H9 (cell line): Measurements from ENCODE around the gene HGS. TPM values are rescaled to one million over a fixed set of nuclear protein-coding genes. Genes with fewer than 3 reads are reported as not detected.

Experiments
- DNase-seq: peaks from one replicate; pipeline ENCODE4 v3.0.0-alpha.2; 2017
- H2AFZ ChIP-seq: one replicate; pipeline ENCODE4 v1.6.1; 2013; ENCODE audit warnings: mild to moderate bottlenecking, low read length, control low read depth, moderate library complexity
- H2AK5ac ChIP-seq: 2 replicates; pipeline ENCODE4 v1.6.1; 2013; ENCODE audit warnings: low read length, control low read depth, mixed read lengths; ENCODE audit not compliant: insufficient read length
- H2BK120ac ChIP-seq: one replicate; pipeline ENCODE4 v1.6.1; 2013; ENCODE audit warnings: low read depth, mild to moderate bottlenecking, low read length, control low read depth, inconsistent platforms; ENCODE audit not compliant: poor library complexity, severe bottlenecking
- H2BK12ac ChIP-seq: 2 replicates; pipeline ENCODE4 v1.6.1; 2013; ENCODE audit warnings: low read length, control low read depth, mixed read lengths, low read depth; ENCODE audit not compliant: insufficient read length
- H2BK15ac ChIP-seq: 2 replicates; pipeline ENCODE4 v1.6.1; 2013; ENCODE audit warnings: low read depth, low read length, control low read depth
- H2BK20ac ChIP-seq: one replicate; pipeline ENCODE4 v1.6.1; 2013; ENCODE audit warnings: low read depth, mild to moderate bottlenecking, low read length, control low read depth, inconsistent platforms; ENCODE audit not compliant: poor library complexity, severe bottlenecking
- H2BK5ac ChIP-seq: 2 replicates; pipeline ENCODE4 v1.6.1; 2013; ENCODE audit warnings: low read length, control low read depth, mixed read lengths; ENCODE audit not compliant: insufficient read length
- H3K14ac ChIP-seq: 2 replicates; pipeline ENCODE4 v1.6.1; 2013; ENCODE audit warnings: low read length, control low read depth; ENCODE audit not compliant: insufficient read depth
- H3K18ac ChIP-seq: 2 replicates; pipeline ENCODE4 v1.6.1; 2013; ENCODE audit warnings: low read depth, mild to moderate bottlenecking, mixed read lengths, low read length, control low read depth; ENCODE audit not compliant: insufficient read length
- H3K23ac ChIP-seq: 2 replicates; pipeline ENCODE4 v1.6.1; 2013; ENCODE audit warnings: low read length, control low read depth, mixed read lengths, low read depth; ENCODE audit not compliant: insufficient read length
- H3K23me2 ChIP-seq: 2 replicates; pipeline ENCODE4 v1.6.1; 2013; ENCODE audit warnings: low read depth, mild to moderate bottlenecking, mixed read lengths, low read length, control low read depth; ENCODE audit not compliant: insufficient read length, poor library complexity, severe bottlenecking
- H3K27ac ChIP-seq: 2 replicates; pipeline ENCODE4 v1.5.1; 2013; ENCODE audit warnings: low read length, control low read depth, mixed read lengths, low read depth; ENCODE audit not compliant: insufficient read length
- H3K27me3 ChIP-seq: 2 replicates; pipeline ENCODE4 v1.6.1; 2013; ENCODE audit warnings: low read length, control low read depth, inconsistent platforms; ENCODE audit not compliant: insufficient read depth
- H3K4ac ChIP-seq: 2 replicates; pipeline ENCODE4 v1.6.1; 2013; ENCODE audit warnings: low read depth, mild to moderate bottlenecking, control low read depth, inconsistent platforms, low read length, moderate library complexity
- H3K4me1 ChIP-seq: 2 replicates; pipeline ENCODE4 v1.6.1; 2013; ENCODE audit warnings: low read length, control low read depth, inconsistent platforms; ENCODE audit not compliant: insufficient read depth
- H3K4me2 ChIP-seq: 2 replicates; pipeline ENCODE4 v1.6.1; 2013; ENCODE audit warnings: low read length, control low read depth, mixed read lengths; ENCODE audit not compliant: insufficient read length, insufficient read depth
- H3K56ac ChIP-seq: 2 replicates; pipeline ENCODE4 v1.6.1; 2013; ENCODE audit warnings: low read depth, mild to moderate bottlenecking, mixed read lengths, low read length, control low read depth; ENCODE audit not compliant: insufficient read length
- H3K79me1 ChIP-seq: 2 replicates; pipeline ENCODE4 v1.6.1; 2013; ENCODE audit warnings: low read depth, mild to moderate bottlenecking, moderate library complexity, low read length, control low read depth, inconsistent platforms; ENCODE audit not compliant: insufficient read depth, poor library complexity, severe bottlenecking
- H3K79me2 ChIP-seq: 2 replicates; pipeline ENCODE4 v1.6.1; 2013; ENCODE audit warnings: low read length, control low read depth, inconsistent platforms; ENCODE audit not compliant: insufficient read depth
- H3K9ac ChIP-seq: 2 replicates; pipeline ENCODE4 v1.6.1; 2013; ENCODE audit warnings: low read length, control low read depth, mixed read lengths; ENCODE audit not compliant: insufficient read length; ENCODE audit errors: extremely low read depth
- H3K9me3 ChIP-seq: one replicate; pipeline ENCODE4 v1.6.1; 2013; ENCODE audit warnings: low read depth, low read length, inconsistent platforms; ENCODE audit not compliant: control insufficient read depth
- H3T11ph ChIP-seq: one replicate; pipeline ENCODE4 v1.6.1; 2013; ENCODE audit warnings: mild to moderate bottlenecking, low read length, control low read depth, inconsistent platforms
- H4K20me1 ChIP-seq: one replicate; pipeline ENCODE4 v1.6.1; 2013; ENCODE audit not compliant: control insufficient read depth, insufficient read length, insufficient read depth
- H4K5ac ChIP-seq: 2 replicates; pipeline ENCODE4 v1.6.1; 2013; ENCODE audit warnings: low read depth, mild to moderate bottlenecking, mixed read lengths, low read length, control low read depth; ENCODE audit not compliant: insufficient read length
- H4K8ac ChIP-seq: replicated peaks from 2 replicates; pipeline ENCODE4 v1.6.1; 2013; ENCODE audit warnings: low read length, control low read depth, mixed read lengths, low read depth; ENCODE audit not compliant: insufficient read length
- H4K91ac ChIP-seq: 2 replicates; pipeline ENCODE4 v1.6.1; 2013; ENCODE audit warnings: low read depth, mild to moderate bottlenecking, moderate library complexity, mixed read lengths, low read length, control low read depth; ENCODE audit not compliant: insufficient read length
- H3K27ac Mint-ChIP-seq, 3 experiments: 2 replicates in 2 of 3; 3 replicates in 1 of 3; pipeline ENCODE4 v1.8.0; 2020 to 2021; ENCODE audit warnings: mixed read lengths in 3 of 3, mild to moderate bottlenecking in 1 of 3, moderate library complexity in 1 of 3
- H3K27me3 Mint-ChIP-seq: 2 replicates; pipeline ENCODE4 v1.8.0; 2021; ENCODE audit warnings: low read depth, mild to moderate bottlenecking, moderate library complexity, mixed read lengths
- H3K36me3 Mint-ChIP-seq, 3 experiments: 2 replicates in 2 of 3; 3 replicates in 1 of 3; pipeline ENCODE4 v1.8.0; 2020 to 2021; ENCODE audit warnings: low read depth in 3 of 3, mixed read lengths in 3 of 3; ENCODE audit not compliant: insufficient read depth in 1 of 3
- H3K4me1 Mint-ChIP-seq, 2 experiments: 2 replicates each; pipeline ENCODE4 v1.8.0; 2020; ENCODE audit warnings: mixed read lengths in 2 of 2
- H3K4me3 Mint-ChIP-seq, 2 experiments: 2 replicates in 1 of 2; 3 replicates in 1 of 2; pipeline ENCODE4 v1.8.0; 2020 to 2021; ENCODE audit warnings: mild to moderate bottlenecking in 2 of 2, mixed read lengths in 2 of 2, moderate library complexity in 1 of 2
- H3K9me3 Mint-ChIP-seq, 2 experiments: 2 replicates in 1 of 2; 3 replicates in 1 of 2; pipeline ENCODE4 v1.8.0; 2020; ENCODE audit warnings: mild to moderate bottlenecking in 2 of 2, mixed read lengths in 2 of 2, moderate library complexity in 1 of 2
- WGBS: extraction: QIAGEN DNeasy Blood & Tissue Kit; methylation state at CpG from one replicate; pipeline ENCODE4 v1.1.7; 2013; ENCODE audit warnings: missing lambda C conversion rate, low lambda C conversion rate, mixed read lengths; ENCODE audit not compliant: insufficient read length; ENCODE audit errors: extremely low coverage; 5-methylcytosine and 5-hydroxymethylcytosine counted together
- total RNA-seq: library from RNA; stranded (reverse); gene quantifications from 2 replicates; pipeline ENCODE4 v1.2.1, GENCODE V29; 2021
- TF ChIP-seq, protein P1 (sequence below): fragments of 200-600 bp; sonication (generic); conservative IDR thresholded peaks from 3 replicates; pipeline ENCODE4 v1.8.0; 2021; ENCODE audit warnings: antibody characterized with exemption, mild to moderate bottlenecking

The HGS gene
- total RNA-seq, 1 experiment from 2014 or later = 106 TPM

DNA sequence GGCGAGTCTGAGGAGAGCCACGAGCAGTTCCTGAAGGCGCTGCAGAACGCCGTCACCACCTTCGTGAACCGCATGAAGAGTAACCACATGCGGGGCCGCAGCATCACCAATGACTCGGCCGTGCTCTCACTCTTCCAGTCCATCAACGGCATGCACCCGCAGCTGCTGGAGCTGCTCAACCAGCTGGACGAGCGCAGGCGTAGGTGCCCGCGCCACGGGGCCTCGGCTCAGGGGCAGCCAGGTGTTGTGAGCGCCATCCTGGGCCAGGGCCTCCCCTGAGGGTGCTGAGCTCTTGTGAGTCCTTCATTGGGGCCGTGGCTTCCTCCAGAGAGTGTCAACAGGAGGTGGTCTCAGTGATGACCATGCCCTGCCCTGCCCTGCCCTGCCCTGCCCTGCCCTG, 12.0 kb downstream of the HGS start:
- no peaks in the 10 kb centered on the region for H3K4me1 ChIP-seq
- H3K18ac ChIP-seq = no peak overlapping the region
- H2AFZ ChIP-seq = no peak overlapping the region
- Mint-ChIP-seq H3K4me3 (no peak overlapping the region), H3K9me3 (no peaks in the 10 kb centered on the region), H3K27ac (no peak overlapping the region), H3K27me3 (no peaks in the 10 kb centered on the region), H3K36me3 (peaks cover 28 to 70% (median 58%) of the 10 kb centered on the region in 3 experiments; a peak in 6 of 7 replicates), H3K4me1 (peaks cover under 1% of the 10 kb centered on the region in 2 experiments; a peak in 1 of 4 replicates)
- no peak overlapping the region for H3K4ac ChIP-seq
- no peak overlapping the region for H4K5ac ChIP-seq
- H3K9me3 ChIP-seq = no peaks in the 10 kb centered on the region
- no peak overlapping the region for H2AK5ac ChIP-seq
- no peak overlapping the region for H2BK5ac ChIP-seq
- no peak overlapping the region for H3K23ac ChIP-seq
- H3K14ac ChIP-seq = no peak overlapping the region
- no peak overlapping the region for H4K91ac ChIP-seq
- H4K8ac ChIP-seq = no peak overlapping the region
- no peak overlapping the region for H3K27ac ChIP-seq
- no peaks in the 10 kb centered on the region for H3K79me2 ChIP-seq
- no peak overlapping the region for H3T11ph ChIP-seq
- TF ChIP-seq, protein P1, sequence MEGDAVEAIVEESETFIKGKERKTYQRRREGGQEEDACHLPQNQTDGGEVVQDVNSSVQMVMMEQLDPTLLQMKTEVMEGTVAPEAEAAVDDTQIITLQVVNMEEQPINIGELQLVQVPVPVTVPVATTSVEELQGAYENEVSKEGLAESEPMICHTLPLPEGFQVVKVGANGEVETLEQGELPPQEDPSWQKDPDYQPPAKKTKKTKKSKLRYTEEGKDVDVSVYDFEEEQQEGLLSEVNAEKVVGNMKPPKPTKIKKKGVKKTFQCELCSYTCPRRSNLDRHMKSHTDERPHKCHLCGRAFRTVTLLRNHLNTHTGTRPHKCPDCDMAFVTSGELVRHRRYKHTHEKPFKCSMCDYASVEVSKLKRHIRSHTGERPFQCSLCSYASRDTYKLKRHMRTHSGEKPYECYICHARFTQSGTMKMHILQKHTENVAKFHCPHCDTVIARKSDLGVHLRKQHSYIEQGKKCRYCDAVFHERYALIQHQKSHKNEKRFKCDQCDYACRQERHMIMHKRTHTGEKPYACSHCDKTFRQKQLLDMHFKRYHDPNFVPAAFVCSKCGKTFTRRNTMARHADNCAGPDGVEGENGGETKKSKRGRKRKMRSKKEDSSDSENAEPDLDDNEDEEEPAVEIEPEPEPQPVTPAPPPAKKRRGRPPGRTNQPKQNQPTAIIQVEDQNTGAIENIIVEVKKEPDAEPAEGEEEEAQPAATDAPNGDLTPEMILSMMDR = no peak
- no peak overlapping the region for H2BK20ac ChIP-seq
- no peak overlapping the region for H3K56ac ChIP-seq
- no peaks in the 10 kb centered on the region for H3K27me3 ChIP-seq
- no peak overlapping the region for H2BK120ac ChIP-seq
- H3K79me1 ChIP-seq = no peaks in the 10 kb centered on the region
- no peak overlapping the region for H3K9ac ChIP-seq
- no peaks in the 10 kb centered on the region for H4K20me1 ChIP-seq
- no peak for DNase-seq
- H2BK15ac ChIP-seq = no peak overlapping the region
- no peak overlapping the region for H2BK12ac ChIP-seq
- WGBS = no CpG with 5 or more reads among the region's 22 CpGs
- no peak overlapping the region for H3K4me2 ChIP-seq
- no peaks in the 10 kb centered on the region for H3K23me2 ChIP-seq
